GM12873 (cell line): Measurements from ENCODE around the gene EMX1.

Experiments
- CTCF ChIP-seq: IDR thresholded peaks from 2 replicates; pipeline ENCODE4 v1.5.1; 2012; ENCODE audit warnings: low read depth, mild to moderate bottlenecking, moderate library complexity, low read length, control low read depth; ENCODE audit not compliant: insufficient read depth; ENCODE audit errors: missing control alignments

The EMX1 gene

GRCh38 chr2:72888438-72889202 is 28.7 kb upstream of the EMX1 start:
- no peak for TF ChIP-seq CTCF

GRCh38 chr2:72889991-72890390 is 27.3 kb upstream of the EMX1 start:
- no peak for TF ChIP-seq CTCF

- TF ChIP-seq CTCF, result no peak
Measured at GRCh38 chr2:72891091-72891818, 26.1 kb upstream of the EMX1 start.

GRCh38 chr2:72892506-72893173 is 24.7 kb upstream of the EMX1 start:
- TF ChIP-seq CTCF, result peak; percentile 93

- peak; percentile 76 for TF ChIP-seq CTCF
Measured at GRCh38 chr2:72893594-72894319, 23.6 kb upstream of the EMX1 start.

GRCh38 chr2:72894514-72894913 is 22.8 kb upstream of the EMX1 start:
- TF ChIP-seq CTCF, result no peak

GRCh38 chr2:72895154-72895553 is 22.2 kb upstream of the EMX1 start:
- TF ChIP-seq CTCF, result no peak
